ENCODE measurements around the gene TLCD4. TPM values are rescaled to one million over a fixed set of nuclear protein-coding genes. Genes with fewer than 3 reads are reported as not detected.
A peak's percentile ranks its signal among the peaks of the same experiment; 100 is the strongest.

The TLCD4 gene
- total RNA-seq, 1 donor from 2014 or later = 0.10 TPM

- Mint-ChIP-seq H3K9me3 (ENCODE audit: unreplicated experiment) (peaks cover 7% of the 10 kb centered on the region), H3K4me1 (ENCODE audit: low read depth, unreplicated experiment) (peaks cover 2% of the 10 kb centered on the region), H3K36me3 (ENCODE audit: unreplicated experiment) (no peaks in the 10 kb centered on the region), H3K27me3 (ENCODE audit: unreplicated experiment) (peaks cover 3% of the 10 kb centered on the region), H3K27ac (ENCODE audit: unreplicated experiment) (no peak overlapping the region), H3K4me3 (ENCODE audit: unreplicated experiment) (peak overlapping the region; percentile 95)
- no peak for DNase-seq
- TF ChIP-seq CTCF (IDR thresholded peaks at IDR 0.05; ENCODE audit: partially characterized antibody, unreplicated experiment) = no peak
These were observed 45.6 kb upstream of the TLCD4 start for GRCh38 chr1:95071539-95071938.

DNA sequence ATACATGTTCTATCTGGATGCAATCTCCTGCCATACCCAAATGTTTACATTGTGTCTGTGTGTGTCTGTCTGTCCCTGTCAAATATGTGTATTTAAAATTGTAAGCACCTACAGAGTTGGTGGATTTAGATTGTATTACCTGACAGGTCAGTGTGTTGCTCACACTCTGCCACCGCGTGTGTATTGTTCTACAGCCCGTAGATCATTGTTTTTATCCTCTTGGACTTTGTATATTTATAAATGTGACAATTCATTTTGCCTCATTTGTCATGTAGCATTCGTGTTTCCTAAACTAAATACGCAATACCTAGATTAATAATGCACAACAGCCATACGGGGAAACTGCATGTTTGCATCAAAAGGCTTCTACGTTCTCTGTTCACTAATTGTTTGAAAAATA lies 45.0 kb upstream of the TLCD4 start:
- Mint-ChIP-seq H3K27me3 (ENCODE audit: unreplicated experiment) (peaks cover 3% of the 10 kb centered on the region), H3K36me3 (ENCODE audit: unreplicated experiment) (no peaks in the 10 kb centered on the region), H3K4me1 (ENCODE audit: low read depth, unreplicated experiment) (peaks cover 2% of the 10 kb centered on the region), H3K9me3 (ENCODE audit: unreplicated experiment) (peaks cover 7% of the 10 kb centered on the region), H3K27ac (ENCODE audit: unreplicated experiment) (peak overlapping the region; percentile 90), H3K4me3 (ENCODE audit: unreplicated experiment) (peak overlapping the region; percentile 95)
- DNase-seq = no peak
- TF ChIP-seq CTCF (IDR thresholded peaks at IDR 0.05; ENCODE audit: partially characterized antibody, unreplicated experiment) = no peak

DNA sequence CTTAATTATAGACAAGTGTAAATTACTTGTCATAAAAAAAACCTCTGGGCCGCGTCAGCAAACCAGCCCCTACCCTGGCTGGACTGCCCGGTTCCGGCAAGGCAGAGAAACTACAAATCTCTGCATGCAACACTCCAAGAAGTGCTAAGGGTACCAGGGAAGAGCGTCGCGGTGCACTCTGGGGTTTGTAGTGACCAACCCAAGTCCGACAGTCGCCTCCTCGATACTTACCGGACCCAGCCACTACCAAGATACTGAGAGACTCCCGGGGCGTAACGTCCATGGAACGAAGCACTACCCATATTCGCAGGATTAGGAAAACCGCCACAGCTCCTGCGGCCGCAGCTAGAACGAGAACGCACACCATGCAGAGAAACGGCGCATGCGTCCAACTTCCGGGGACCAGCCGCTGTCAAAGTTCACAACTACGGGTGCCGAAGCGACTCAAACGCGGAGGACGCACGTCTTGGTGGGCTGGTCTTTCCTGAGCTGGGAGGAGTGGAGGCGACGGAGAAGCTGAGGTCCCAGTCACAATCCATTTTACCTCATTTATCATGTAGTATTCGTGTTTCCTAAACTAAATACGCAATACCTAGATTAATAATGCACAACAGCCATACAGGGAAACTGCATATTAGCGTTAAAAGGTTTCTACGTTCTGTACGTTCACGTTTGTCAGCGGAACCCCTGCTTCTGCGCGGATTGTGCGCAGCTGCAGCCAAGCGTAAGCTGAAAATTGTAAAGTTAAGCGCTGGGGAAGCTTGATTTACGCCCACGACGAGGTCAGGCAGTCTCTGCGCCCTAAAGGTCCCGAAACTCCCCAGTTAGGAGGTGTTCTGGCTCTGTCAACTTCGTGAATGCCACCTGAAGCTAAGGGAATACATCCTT lies 44.4 kb upstream of the TLCD4 start, which contains the start of gene ALG14:
Gene ALG14, minus strand, starts transcription at position 420 of the 888 bp plus-strand sequence. Its CDS starts 53 bp downstream, at position 367.
- H3K36me3 Mint-ChIP-seq (ENCODE audit: unreplicated experiment) = no peaks in the 10 kb centered on the region
- peak; percentile 92 for DNase-seq
- H3K4me3 Mint-ChIP-seq (ENCODE audit: unreplicated experiment) = peak within 1 kb of the TSS; percentile 95
- H3K9me3 Mint-ChIP-seq (ENCODE audit: unreplicated experiment) = peaks cover 7% of the 10 kb centered on the region
- H3K27ac Mint-ChIP-seq (ENCODE audit: unreplicated experiment) = peak within 1 kb of the TSS; percentile 90
- H3K27me3 Mint-ChIP-seq (ENCODE audit: unreplicated experiment) = peaks cover 3% of the 10 kb centered on the region
- peaks cover 2% of the 10 kb centered on the region for H3K4me1 Mint-ChIP-seq (ENCODE audit: low read depth, unreplicated experiment)
- TF ChIP-seq CTCF (IDR thresholded peaks at IDR 0.05; ENCODE audit: partially characterized antibody, unreplicated experiment) = no peak

DNA sequence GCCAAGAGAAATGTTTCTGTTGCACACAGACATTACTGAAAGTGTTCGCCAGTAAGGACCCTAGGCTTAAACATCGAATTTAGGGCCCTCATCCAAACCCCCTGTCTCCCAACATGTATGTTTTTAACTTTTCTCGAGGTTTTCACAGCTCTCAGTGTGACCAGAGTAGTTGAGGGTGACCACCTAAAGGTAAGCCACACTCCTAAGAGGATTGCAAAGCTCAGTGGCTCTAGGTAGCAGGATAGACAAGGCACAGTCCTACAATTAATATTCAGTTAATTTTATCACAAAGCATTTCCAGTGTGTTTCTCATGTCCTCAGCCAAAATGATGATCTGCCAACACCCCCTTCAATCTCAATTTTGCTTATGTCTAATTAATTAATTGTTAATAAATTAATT lies 43.7 kb upstream of the TLCD4 start:
- no peak for DNase-seq
- Mint-ChIP-seq H3K4me3 (ENCODE audit: unreplicated experiment) (peak overlapping the region; percentile 95), H3K27ac (ENCODE audit: unreplicated experiment) (peak overlapping the region; percentile 82), H3K36me3 (ENCODE audit: unreplicated experiment) (no peaks in the 10 kb centered on the region), H3K27me3 (ENCODE audit: unreplicated experiment) (peaks cover 3% of the 10 kb centered on the region), H3K9me3 (ENCODE audit: unreplicated experiment) (peaks cover 7% of the 10 kb centered on the region), H3K4me1 (ENCODE audit: low read depth, unreplicated experiment) (peaks cover 2% of the 10 kb centered on the region)
- TF ChIP-seq CTCF (IDR thresholded peaks at IDR 0.05; ENCODE audit: partially characterized antibody, unreplicated experiment) = no peak

GRCh38 chr1:95076034-95076433 lies 41.1 kb upstream of the TLCD4 start:
- Mint-ChIP-seq H3K4me1 (ENCODE audit: low read depth, unreplicated experiment) (peaks cover 2% of the 10 kb centered on the region), H3K27ac (ENCODE audit: unreplicated experiment) (no peak overlapping the region), H3K9me3 (ENCODE audit: unreplicated experiment) (peaks cover 7% of the 10 kb centered on the region), H3K4me3 (ENCODE audit: unreplicated experiment) (no peak overlapping the region), H3K27me3 (ENCODE audit: unreplicated experiment) (peaks cover 3% of the 10 kb centered on the region), H3K36me3 (ENCODE audit: unreplicated experiment) (no peaks in the 10 kb centered on the region)
- no peak for DNase-seq
- TF ChIP-seq CTCF (IDR thresholded peaks at IDR 0.05; ENCODE audit: partially characterized antibody, unreplicated experiment) = no peak

All from glutamatergic neuron (in vitro differentiated cells).